NCI-H146 (cell line): Measurements from ENCODE around the gene YIPF6.
A peak's percentile ranks its signal among the peaks of the same experiment; 100 is the strongest.
"Not testable (repeated sequence)": the region's sequence is repeated elsewhere in the genome, so short reads cannot be mapped to it uniquely, and the experiment has no call there.

ENCODE experiments used
- DNase-seq: peaks from one replicate; lab custom pipeline; 2025; lab: John Stamatoyannopoulos, UW

Gene YIPF6

GRCh38 chrX:68498508-68499379, at the start of gene YIPF6:
TSS of gene YIPF6 (plus strand) at chrX:68499051. CDS start at chrX:68499067, 16 bp downstream.
- DNase-seq: peak; percentile 78

GRCh38 chrX:68451720-68452119, 47.1 kb upstream of the YIPF6 start:
- DNase-seq: no peak

GRCh38 chrX:68454476-68455150, 44.2 kb upstream of the YIPF6 start:
- DNase-seq: no peak

GRCh38 chrX:68455151-68455510, 43.7 kb upstream of the YIPF6 start:
- no peak for DNase-seq

GRCh38 chrX:68461093-68461492, 37.8 kb upstream of the YIPF6 start:
- no peak for DNase-seq

GRCh38 chrX:68461576-68461975, 37.3 kb upstream of the YIPF6 start:
- DNase-seq: no peak

- DNase-seq: no peak
These were observed 36.7 kb upstream of the YIPF6 start for GRCh38 chrX:68462197-68462596.

- DNase-seq: no peak
These were observed 36.2 kb upstream of the YIPF6 start for GRCh38 chrX:68462653-68463052.

- no peak for DNase-seq
These were observed 35.0 kb upstream of the YIPF6 start for GRCh38 chrX:68463880-68464279.

- DNase-seq: no peak
These were observed 34.1 kb upstream of the YIPF6 start for GRCh38 chrX:68464796-68465195.

GRCh38 chrX:68480969-68481368, 17.9 kb upstream of the YIPF6 start:
- DNase-seq: no peak

GRCh38 chrX:68486198-68486597, 12.7 kb upstream of the YIPF6 start:
- not testable (repeated sequence) for DNase-seq

GRCh38 chrX:68487254-68487653, 11.6 kb upstream of the YIPF6 start:
- DNase-seq: no peak

GRCh38 chrX:68487924-68488323, 10.9 kb upstream of the YIPF6 start:
- no peak for DNase-seq

GRCh38 chrX:68488657-68489056, 10.2 kb upstream of the YIPF6 start:
- DNase-seq: no peak

GRCh38 chrX:68490644-68491043, 8.2 kb upstream of the YIPF6 start:
- DNase-seq: no peak

- DNase-seq: no peak
These were observed 6.3 kb upstream of the YIPF6 start for GRCh38 chrX:68492583-68492982.

- DNase-seq: not testable (repeated sequence)
These were observed 5.1 kb upstream of the YIPF6 start for GRCh38 chrX:68493776-68494175.

GRCh38 chrX:68498044-68498507, 775 bp upstream of the YIPF6 start:
- DNase-seq: no peak

GRCh38 chrX:68499543-68500504, 973 bp downstream of the YIPF6 start:
- no peak for DNase-seq

GRCh38 chrX:68503836-68504636, 5.2 kb downstream of the YIPF6 start:
- no peak for DNase-seq
